HepG2 (cell line): ENCODE data around the gene TRMT10C. TPM values are rescaled to one million over a fixed set of nuclear protein-coding genes. Genes with fewer than 3 reads are reported as not detected.

Experiments used
- ATAC-seq: fragments of 200-7000 bp; cut with Tn5 transposase; 3 replicates; pipeline ENCODE4 v1.9.1; 2020; ENCODE audit warnings: mild to moderate bottlenecking, moderate library complexity
- BruUV-seq: library from RNA; stranded (reverse); fragments of 400-500 nt; replicated peaks from 2 replicates; lab custom pipeline; 2021; lab: Mats Ljungman, UMichigan
- CTCF ChIA-PET: fragments of 300-600 bp; formaldehyde crosslinking; extraction: SDS; loops from one replicate; lab custom pipeline; 2021; ENCODE audit warnings: low total read pairs, inconsistent platforms, low intra/inter-chr PET ratio; lab: Yijun Ruan, JAX
- POLR2A ChIA-PET: fragments of 350-600 bp; sonication (Branson Sonifier 250); formaldehyde crosslinking; loops from one replicate; lab custom pipeline; 2020; ENCODE audit warnings: antibody characterized with exemption, inconsistent platforms; lab: Yijun Ruan, JAX
- DNase-seq: peaks from one replicate; pipeline ENCODE4 v3.0.0-alpha.2; 2015; ENCODE audit warnings: low spot score
- FAIRE-seq: peaks from 3 replicates; lab custom pipeline; 2011; peaks lifted over from hg19 to GRCh38; lab: Jason Lieb, UNC
- H2AFZ ChIP-seq: one replicate; pipeline ENCODE4 v1.6.1; 2011; ENCODE audit warnings: low read length, inconsistent platforms
- H3K27ac ChIP-seq: fragments of 300-600 bp; 3 replicates; pipeline ENCODE4 v1.8.0; 2011; ENCODE audit warnings: mixed run types, mild to moderate bottlenecking, mixed read lengths, low read length, inconsistent platforms; ENCODE audit not compliant: insufficient read depth; ENCODE audit errors: extremely low read length
- H3K27me3 ChIP-seq, 2 experiments: fragments of 200-600 bp in 1 of 2; 2 replicates in 1 of 2; 3 replicates in 1 of 2; pipeline versions ENCODE4 v1.6.0 to v1.8.0; 2011; ENCODE audit warnings: low read length in 2 of 2, mild to moderate bottlenecking in 2 of 2, moderate library complexity in 2 of 2, inconsistent platforms in 1 of 2; ENCODE audit not compliant: insufficient read depth in 2 of 2, control insufficient read depth in 1 of 2
- H3K36me3 ChIP-seq, 2 experiments: fragments of 200-600 bp in 1 of 2; replicated peaks in 1 of 2; 2 replicates in 1 of 2; 3 replicates in 1 of 2; pipeline versions ENCODE4 v1.5.1 to v1.8.0; 2011; ENCODE audit warnings: low read length in 2 of 2, inconsistent platforms in 1 of 2; ENCODE audit not compliant: insufficient read depth in 2 of 2, control insufficient read depth in 1 of 2
- H3K4me1 ChIP-seq: 2 replicates; pipeline ENCODE4 v1.5.1; 2012; ENCODE audit warnings: low read length, inconsistent platforms; ENCODE audit not compliant: insufficient read depth
- H3K4me2 ChIP-seq: 2 replicates; pipeline ENCODE4 v1.6.0; 2011; ENCODE audit warnings: low read depth, low read length, inconsistent platforms
- H3K4me3 ChIP-seq, 3 experiments: fragments of 200-600 bp in 1 of 3; sonication (generic), shearing (Covaris generic) in 1 of 3; replicated peaks in 1 of 3; 2 replicates each; pipeline ENCODE4 v1.5.1; 2011 to 2016; ENCODE audit warnings: low read length in 3 of 3, inconsistent platforms in 2 of 3, low read depth in 2 of 3, mild to moderate bottlenecking in 2 of 3, control low read depth in 1 of 3, mixed read lengths in 1 of 3; ENCODE audit not compliant: insufficient read depth in 1 of 3
- H3K79me2 ChIP-seq: one replicate; pipeline ENCODE4 v1.6.1; 2011; ENCODE audit warnings: low read length, inconsistent platforms; ENCODE audit not compliant: insufficient read depth
- H3K9ac ChIP-seq: 2 replicates; pipeline ENCODE4 v1.6.0; 2011; ENCODE audit warnings: mild to moderate bottlenecking, low read depth, low read length, inconsistent platforms; ENCODE audit not compliant: insufficient read depth
- H3K9me3 ChIP-seq: 2 replicates; pipeline ENCODE4 v1.5.1; 2012; ENCODE audit warnings: mild to moderate bottlenecking, low read length
- H4K20me1 ChIP-seq: 2 replicates; pipeline ENCODE4 v1.6.0; 2011; ENCODE audit warnings: inconsistent platforms, mild to moderate bottlenecking, low read length, moderate library complexity; ENCODE audit not compliant: insufficient read depth
- CTCF ChIP-seq: sonication (generic); formaldehyde crosslinking; IDR thresholded peaks from 2 replicates; pipeline ENCODE4 v1.5.0; 2020; ENCODE audit warnings: mild to moderate bottlenecking, missing genetic modification reagents, moderate library complexity
- HOMEZ ChIP-seq: IDR thresholded peaks from 2 replicates; pipeline ENCODE4 v1.6.1; 2016; ENCODE audit warnings: low read depth
- STAG1 ChIP-seq: sonication (generic); formaldehyde crosslinking; IDR thresholded peaks from 2 replicates; pipeline ENCODE4 v1.4.0; 2020; ENCODE audit warnings: missing genetic modification reagents
- ZNF101 ChIP-seq: sonication (generic); formaldehyde crosslinking; IDR thresholded peaks from 2 replicates; pipeline ENCODE4 v1.4.0; 2020; ENCODE audit warnings: mild to moderate bottlenecking, low read depth, missing genetic modification reagents, borderline replicate concordance
- ZNF446 ChIP-seq: sonication (generic); formaldehyde crosslinking; IDR thresholded peaks from 2 replicates; pipeline ENCODE4 v1.5.0; 2020; ENCODE audit warnings: mild to moderate bottlenecking, missing genetic modification reagents
- WGBS: methylation state at CpG from one replicate; pipeline ENCODE4 v1.1.6; 2017; ENCODE audit warnings: low lambda C conversion rate; 5-methylcytosine and 5-hydroxymethylcytosine counted together
- in situ Hi-C: cut with HindIII; loops from 2 replicates; pipeline ENCODE4 v1.10.0; 2017; ENCODE audit warnings: low pct_unique_long_range_greater_than_20kb; ENCODE audit not compliant: extremely low pct_ligation_motif_present
- intact Hi-C: fragments of 100-400 bp; cut with micrococcal nuclease; formaldehyde crosslinking; loops from one replicate; pipeline ENCODE4 v1.10.0; 2022; ENCODE audit not compliant: unreplicated experiment
- polyA plus RNA-seq, 8 experiments: library from polyadenylated mRNA; depleted of rRNA in 3 of 8; stranded (reverse) in 7 of 8; unstranded in 1 of 8; fragments of >200 nt; fragmentation: Illumina TruSeq in 4 of 8; extraction: Trizol in 4 of 8; gene quantifications; 2 replicates each; pipeline versions ENCODE4 v1.2.1 to v1.2.3, GENCODE V29; 2011 to 2016; ENCODE audit warnings: low read depth in 4 of 8, missing spikeins in 1 of 8, mixed read lengths in 1 of 8; ENCODE audit not compliant: insufficient read depth in 1 of 8
- total RNA-seq, 5 experiments: library from RNA; depleted of rRNA; stranded (reverse); fragments of >200 nt; fragmentation: Illumina TruSeq; extraction: Trizol; gene quantifications; 2 replicates each; pipeline ENCODE4 v1.2.3, GENCODE V29; 2016; ENCODE audit warnings: low read depth in 1 of 5

Gene TRMT10C
- total and polyA plus RNA-seq, 2 of the 13 experiments (the other 11 are each of a cell fraction or from before 2014, with no cell fraction given), result 10.8 to 39.2 TPM

GRCh38 chr3:101544161-101544850 is 17.4 kb upstream of the TRMT10C start:
- POLR2A ChIA-PET, result interaction anchor here (1.5 kb wide), 1 partner anchor 30 kb away, joined by 3 read pairs; the partner anchor contains the start of gene PCNP
- in situ Hi-C loops, result no loop called here
- no peak overlapping the region for H3K4me2 ChIP-seq
- no peak for FAIRE-seq
- no peaks in the 10 kb centered on the region for H3K79me2 ChIP-seq
- BruUV-seq, result no TSS peak
- TF ChIP-seq STAG1 (CRISPR knock-in tag), result peak; percentile 37; the same call in 1 of the 2 replicates
- no peak for TF ChIP-seq ZNF101 (CRISPR knock-in tag)
- TF ChIP-seq CTCF (CRISPR knock-in tag), result peak; percentile 36
- no peak for TF ChIP-seq HOMEZ
- TF ChIP-seq ZNF446 (CRISPR knock-in tag), result no peak
- no peak overlapping the region for H3K9ac ChIP-seq
- H3K4me1 ChIP-seq, result peaks cover 38% of the 10 kb centered on the region
- H3K4me3 ChIP-seq, result no peak overlapping the region
- intact Hi-C loops, result no loop called here
- WGBS, result 7% methylated on average over 1 of the region's 1 CpG
- DNase-seq, result no peak
- no peaks in the 10 kb centered on the region for H3K9me3 ChIP-seq
- H3K36me3 ChIP-seq, result no peaks in the 10 kb centered on the region
- CTCF ChIA-PET, result no interaction called here
- peak; percentile 52; the same call in 2 of the 3 replicates for ATAC-seq
- peak overlapping the region; percentile 27 for H2AFZ ChIP-seq
- no peaks in the 10 kb centered on the region for H4K20me1 ChIP-seq
- no peaks in the 10 kb centered on the region for H3K27me3 ChIP-seq
- H3K27ac ChIP-seq, result no peak overlapping the region
